Activated CD8-positive, alpha-beta memory T cell treated with anti-CD3 and anti-CD28 coated beads for 1 hour (primary cell): Measurements from ENCODE around the gene PSORS1C2.

Source experiments
- DNase-seq, 2 donors: peaks; one replicate each; pipeline ENCODE4 v3.0.0-alpha.2; 2020; ENCODE audit warnings: low read depth in 1 of 2; ENCODE audit errors: extremely low read depth in 1 of 2

The PSORS1C2 gene

GRCh38 chr6:31143148-31143547 lies 4.3 kb upstream of the PSORS1C2 start:
- DNase-seq, result no peak

- DNase-seq, result no peak
Measured at GRCh38 chr6:31142361-31142761, 3.5 kb upstream of the PSORS1C2 start.

GRCh38 chr6:31140643-31141042 lies 1.8 kb upstream of the PSORS1C2 start:
- no peak for DNase-seq

- DNase-seq, result no peak
Measured at GRCh38 chr6:31139599-31139998, 733 bp upstream of the PSORS1C2 start.

GRCh38 chr6:31135710-31136109 lies 3.2 kb downstream of the PSORS1C2 start:
- no peak for DNase-seq

GRCh38 chr6:31132806-31133205 lies 6.1 kb downstream of the PSORS1C2 start:
- DNase-seq, result no peak

- no peak for DNase-seq
Measured at GRCh38 chr6:31131595-31131994, 7.3 kb downstream of the PSORS1C2 start.

- no peak for DNase-seq
Measured at GRCh38 chr6:31130751-31131150, 8.1 kb downstream of the PSORS1C2 start.

- DNase-seq, result no peak
Measured at GRCh38 chr6:31129130-31129529, 9.7 kb downstream of the PSORS1C2 start.

- DNase-seq, result peak; percentile 34 to 60
Measured at GRCh38 chr6:31128093-31128676, 10.7 kb downstream of the PSORS1C2 start.

GRCh38 chr6:31126396-31127175 lies 12.3 kb downstream of the PSORS1C2 start:
- no peak for DNase-seq

- DNase-seq, result no peak
Measured at GRCh38 chr6:31125586-31126363, 13.1 kb downstream of the PSORS1C2 start.

GRCh38 chr6:31125162-31125561 lies 13.7 kb downstream of the PSORS1C2 start:
- DNase-seq, result no peak

GRCh38 chr6:31122791-31123706 lies 15.8 kb downstream of the PSORS1C2 start:
- DNase-seq, result no peak

- DNase-seq, result no peak
Measured at GRCh38 chr6:31121131-31121790, 17.6 kb downstream of the PSORS1C2 start.

GRCh38 chr6:31120151-31120915 lies 18.5 kb downstream of the PSORS1C2 start, which contains the start of gene CDSN:
CDSN (minus strand) TSS chr6:31120446; CDS start chr6:31120419, 27 bp downstream.
- no peak for DNase-seq

GRCh38 chr6:31118178-31118577 lies 20.7 kb downstream of the PSORS1C2 start:
- DNase-seq, result no peak

- no peak for DNase-seq
Measured at GRCh38 chr6:31116661-31117385, 22.0 kb downstream of the PSORS1C2 start.
